Left colon (tissue), 2 donors: Measurements from ENCODE around the gene CPNE4. TPM values are rescaled to one million over a fixed set of nuclear protein-coding genes. Genes with fewer than 3 reads are reported as not detected.

Experiments used
- ATAC-seq: fragments of 200-7000 bp; cut with Tn5 transposase; one replicate; pipeline ENCODE4 v1.9.1; 2020; ENCODE audit warnings: mild to moderate bottlenecking, moderate library complexity
- DNase-seq, 2 donors: peaks; one replicate each; pipeline ENCODE4 v3.0.0-alpha.2; 2020
- intact Hi-C, 2 donors: fragments of 100-400 bp; cut with DNase I in 1 of 2; cut with micrococcal nuclease in 1 of 2; formaldehyde crosslinking; loops; one replicate each; pipeline versions ENCODE4 v1.11.2 to v1.14.0; 2022; cut with DNase I, micrococcal nuclease
- total RNA-seq, 2 donors: library from RNA; stranded (reverse); fragmentation: NEBNext Ultra II Directional; extraction: Animal tissue kit (Norgen Biotek cat#: 25700); gene quantifications; one replicate each; pipeline ENCODE4 v1.2.1, GENCODE V29; 2021
- donor health status: DM: no; HTN: no; CAD: no.
- donor health status: DM: yes; HTN: yes; CAD: no.

Gene CPNE4
- total RNA-seq, 2 donors from 2014 or later, result 0.46 to 0.53 TPM

DNA sequence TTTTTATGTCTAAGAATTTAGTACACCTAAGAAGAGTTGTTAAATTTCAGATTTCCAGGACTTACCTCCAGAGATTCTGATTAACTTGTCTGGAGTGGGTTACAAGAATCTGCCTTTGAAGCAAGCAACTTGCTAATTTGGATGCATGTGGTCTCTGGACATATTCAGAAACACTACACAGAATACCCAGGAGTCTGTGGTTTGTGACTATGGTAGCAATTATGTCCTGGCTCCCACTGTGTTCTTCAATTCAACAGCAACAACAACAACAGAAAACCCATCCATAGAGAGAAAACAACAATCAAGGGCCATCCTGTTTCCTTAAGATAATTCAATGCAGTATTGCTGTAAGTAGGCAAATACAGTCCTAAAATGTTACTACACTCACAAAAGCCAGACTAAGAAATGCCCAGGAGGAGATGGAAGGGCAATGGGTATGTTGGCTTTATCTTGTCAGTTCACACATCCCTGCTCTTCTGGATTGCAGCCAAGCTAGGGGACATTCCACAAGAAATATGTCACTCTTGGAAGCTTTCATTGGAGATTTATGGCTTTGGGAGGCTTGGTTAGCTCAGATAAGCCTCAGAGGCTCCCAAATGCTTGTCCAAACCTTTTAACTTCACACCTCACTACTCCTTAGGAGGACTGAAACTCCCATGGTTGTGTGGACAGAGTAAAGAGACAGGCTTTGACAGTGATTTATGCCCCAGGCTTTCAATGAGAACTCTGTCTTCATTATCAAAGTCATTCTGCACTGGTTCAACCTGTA, 432.6 kb downstream of the CPNE4 start:
- intact Hi-C loops, result no loop called here
- DNase-seq, result no peak
- ATAC-seq, result no peak

- intact Hi-C loops, result no loop called here
- no peak for DNase-seq
- no peak for ATAC-seq
These were observed 437.0 kb downstream of the CPNE4 start for GRCh38 chr3:131597816-131598215.

GRCh38 chr3:131596884-131597283, 437.9 kb downstream of the CPNE4 start:
- DNase-seq (no peak), ATAC-seq (no peak)
- intact Hi-C loops, result no loop called here

GRCh38 chr3:131591394-131592014, 443.3 kb downstream of the CPNE4 start:
- intact Hi-C loops, result no loop called here
- ATAC-seq, result no peak
- DNase-seq, result no peak

DNA sequence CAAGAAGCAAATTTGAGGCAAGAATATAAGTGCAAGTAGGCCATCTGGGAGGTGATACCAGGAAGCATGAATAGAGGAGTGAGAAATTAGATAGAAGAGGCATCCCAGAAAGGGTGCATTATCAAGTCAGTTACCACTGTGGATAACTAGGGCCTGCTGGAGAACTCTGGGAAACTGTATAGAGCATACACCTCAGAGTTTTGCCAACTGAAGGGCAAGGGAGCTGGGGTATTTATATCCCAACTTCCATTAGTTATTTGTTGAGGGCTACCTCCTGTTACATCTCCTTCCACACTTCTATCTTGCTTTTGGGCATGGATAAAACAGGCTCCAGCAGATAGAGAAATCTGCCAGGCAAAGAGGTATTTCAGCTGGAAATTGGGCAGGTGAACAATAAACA, 448.5 kb downstream of the CPNE4 start:
- no peak for DNase-seq
- intact Hi-C loops, result no loop called here
- ATAC-seq, result no peak

DNA sequence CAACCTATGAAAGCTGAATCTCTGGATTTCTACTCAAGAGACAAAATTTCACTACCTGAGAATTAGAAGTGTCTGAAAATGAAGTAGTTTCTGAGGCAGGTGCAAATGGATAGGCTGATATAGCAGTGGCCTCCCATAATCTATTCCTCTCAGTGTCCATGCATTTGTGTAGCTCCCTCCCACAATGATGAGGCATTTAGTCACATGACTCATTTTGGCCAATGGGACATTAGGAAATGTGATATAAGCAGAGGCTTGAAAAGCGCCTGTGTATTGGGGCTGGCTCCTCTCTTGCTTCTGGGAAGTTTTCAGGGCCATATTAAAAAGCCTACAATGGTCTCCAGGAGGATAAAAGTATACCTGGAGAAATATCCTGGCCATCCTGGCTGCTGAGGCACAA, 452.4 kb downstream of the CPNE4 start:
- ATAC-seq (no peak), DNase-seq (no peak)
- intact Hi-C loops, result no loop called here

- intact Hi-C loops, result no loop called here
- no peak for DNase-seq
- ATAC-seq, result no peak
These were observed 466.4 kb downstream of the CPNE4 start for GRCh38 chr3:131568460-131568859.

DNA sequence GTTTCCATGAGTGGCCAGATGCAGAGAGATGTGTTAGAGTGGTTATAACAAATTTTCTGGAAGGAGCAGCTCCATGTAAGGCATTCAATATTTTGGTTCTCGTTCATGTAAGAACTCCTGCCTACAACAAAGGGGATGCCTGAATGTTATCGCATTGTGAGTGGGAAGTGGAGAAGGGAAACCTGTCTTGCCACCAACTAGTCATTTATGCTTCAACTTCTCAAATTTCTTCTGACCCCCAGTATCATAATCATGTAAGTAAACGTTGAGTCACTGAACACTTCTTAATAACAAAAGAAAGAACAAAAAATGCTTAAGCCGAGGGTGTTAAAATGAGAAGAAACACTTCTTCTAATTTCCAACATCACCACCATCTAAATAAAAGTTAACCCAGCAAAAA, 470.0 kb downstream of the CPNE4 start:
- no peak for DNase-seq
- no peak for ATAC-seq
- intact Hi-C loops, result no loop called here

GRCh38 chr3:131561511-131561910, 473.3 kb downstream of the CPNE4 start:
- intact Hi-C loops, result no loop called here
- DNase-seq (no peak), ATAC-seq (no peak)

DNA sequence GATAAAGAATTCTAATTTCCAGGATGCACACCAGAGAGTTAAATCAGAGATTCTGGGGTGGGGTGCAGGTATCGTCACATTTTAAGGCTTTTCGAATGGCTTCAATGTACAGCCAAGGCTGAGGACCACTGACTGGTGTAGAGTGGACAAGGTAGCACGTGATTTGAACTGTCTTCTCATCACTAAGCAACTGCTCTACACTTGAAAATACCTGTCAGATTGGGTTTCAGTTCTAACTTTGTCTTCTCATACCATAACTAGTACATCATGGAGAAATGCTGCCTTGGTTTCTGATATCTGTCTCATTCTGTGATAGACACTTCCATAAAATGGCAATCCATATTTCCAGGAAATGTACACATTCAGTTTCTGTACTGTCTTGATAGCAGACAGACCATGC, 474.0 kb downstream of the CPNE4 start:
- no peak for DNase-seq
- ATAC-seq, result no peak
- intact Hi-C loops, result no loop called here

GRCh38 chr3:131555456-131555855, 479.4 kb downstream of the CPNE4 start:
- intact Hi-C loops, result no loop called here
- DNase-seq (no peak), ATAC-seq (no peak)

- intact Hi-C loops, result no loop called here
- ATAC-seq (no peak), DNase-seq (no peak)
These were observed 481.1 kb downstream of the CPNE4 start for GRCh38 chr3:131553495-131554247.

GRCh38 chr3:131551761-131552160, 483.1 kb downstream of the CPNE4 start:
- DNase-seq (no peak), ATAC-seq (no peak)
- intact Hi-C loops, result no loop called here

DNA sequence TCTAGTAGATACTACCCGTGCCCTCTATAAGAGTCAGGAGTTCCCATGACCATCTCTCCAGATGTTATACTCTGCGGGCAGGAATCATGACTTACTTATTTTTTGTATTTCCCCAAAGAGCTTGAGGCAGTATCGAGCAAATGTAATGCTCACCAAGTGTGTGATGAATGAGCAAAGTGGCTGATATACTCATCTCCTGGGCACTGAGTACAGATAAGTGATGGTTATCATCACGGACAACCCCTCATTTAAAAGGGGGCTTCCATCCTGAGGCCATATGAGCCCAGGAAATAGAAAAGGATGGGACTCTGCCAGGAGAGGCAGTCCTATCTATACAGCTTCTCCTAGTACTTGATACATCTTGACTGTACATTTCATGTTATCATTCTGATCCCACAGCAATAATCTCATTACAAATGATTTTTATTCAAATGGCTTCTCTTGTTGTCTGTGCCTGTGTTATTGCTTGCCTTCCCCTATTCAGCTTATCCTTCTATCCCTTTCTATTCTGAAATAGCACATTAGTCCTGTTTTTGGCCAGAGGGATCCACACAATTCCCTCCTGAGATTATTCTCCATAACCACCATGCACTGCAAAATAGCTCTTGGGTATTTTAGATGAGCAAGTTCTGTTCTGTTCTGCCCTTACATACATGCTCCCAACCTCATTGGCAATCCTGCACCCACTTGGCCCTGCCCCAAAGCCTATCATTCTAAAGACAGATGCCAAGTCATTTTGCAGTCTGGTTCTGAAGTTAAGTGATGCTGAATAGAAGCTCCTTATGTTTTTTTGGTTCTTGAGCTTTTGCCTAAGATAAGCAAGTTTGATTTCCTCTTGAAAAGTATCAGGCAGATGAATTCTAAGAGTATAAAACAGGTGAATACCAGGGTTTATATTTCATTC, 484.0 kb downstream of the CPNE4 start:
- intact Hi-C loops, result no loop called here
- ATAC-seq (no peak), DNase-seq (no peak)

DNA sequence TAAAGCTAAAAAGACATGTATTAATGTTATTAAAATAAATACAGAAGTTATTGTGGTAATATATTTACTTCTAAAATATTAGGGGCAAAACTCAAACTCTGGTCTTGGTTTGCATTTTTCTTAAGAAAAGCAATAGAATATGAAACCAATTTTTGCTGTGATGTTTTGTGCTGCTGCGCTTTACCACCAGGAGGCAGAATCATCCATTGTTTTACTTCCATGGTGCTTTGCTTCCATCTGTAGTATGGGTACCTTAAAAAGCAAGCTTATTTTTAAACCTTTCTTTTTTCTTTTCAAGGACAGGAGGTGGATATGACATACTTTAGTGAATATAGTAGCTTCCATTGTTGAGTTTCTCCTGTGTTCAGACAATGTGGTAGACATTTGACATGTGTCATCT, 485.5 kb downstream of the CPNE4 start:
- DNase-seq (no peak), ATAC-seq (no peak)
- intact Hi-C loops, result no loop called here

DNA sequence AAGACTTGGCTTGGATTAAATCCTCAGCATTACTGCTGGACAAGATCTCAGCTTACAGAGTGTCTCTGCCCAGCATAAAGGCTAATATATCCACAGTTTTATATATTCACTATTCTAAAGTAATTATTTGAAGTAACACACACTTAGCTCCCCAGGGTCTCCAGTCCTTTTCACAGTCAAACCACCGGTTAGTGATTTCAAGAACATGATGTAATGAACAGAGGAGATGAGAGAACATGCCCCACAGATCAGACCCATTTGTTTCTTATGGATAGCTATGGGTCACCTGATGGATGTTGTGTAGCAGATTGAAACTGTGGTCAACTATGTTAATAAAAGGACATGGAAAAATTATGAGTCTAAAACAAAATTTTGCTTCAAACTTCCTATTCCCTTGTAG, 487.2 kb downstream of the CPNE4 start:
- DNase-seq (no peak), ATAC-seq (no peak)
- intact Hi-C loops, result no loop called here

DNA sequence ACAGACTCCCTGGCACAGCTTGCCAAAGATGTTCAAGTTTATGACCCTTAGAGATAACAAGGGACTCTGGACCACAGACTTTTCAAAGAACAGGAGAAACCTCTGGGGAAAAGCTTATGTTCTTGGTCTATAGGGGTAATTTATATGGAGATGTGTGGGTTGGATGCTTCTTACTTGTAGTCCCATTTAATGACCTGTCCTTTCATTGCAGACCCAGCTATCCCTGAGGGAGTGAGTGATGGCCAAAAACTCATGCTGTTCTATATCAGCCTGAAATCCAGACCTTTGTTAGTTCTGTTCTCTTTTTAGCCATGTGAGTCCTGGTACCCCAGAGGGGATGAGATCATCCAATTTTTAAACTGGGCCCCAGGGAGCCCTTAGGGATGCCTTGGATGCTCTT, 488.4 kb downstream of the CPNE4 start:
- DNase-seq (no peak), ATAC-seq (no peak)
- intact Hi-C loops, result no loop called here

DNA sequence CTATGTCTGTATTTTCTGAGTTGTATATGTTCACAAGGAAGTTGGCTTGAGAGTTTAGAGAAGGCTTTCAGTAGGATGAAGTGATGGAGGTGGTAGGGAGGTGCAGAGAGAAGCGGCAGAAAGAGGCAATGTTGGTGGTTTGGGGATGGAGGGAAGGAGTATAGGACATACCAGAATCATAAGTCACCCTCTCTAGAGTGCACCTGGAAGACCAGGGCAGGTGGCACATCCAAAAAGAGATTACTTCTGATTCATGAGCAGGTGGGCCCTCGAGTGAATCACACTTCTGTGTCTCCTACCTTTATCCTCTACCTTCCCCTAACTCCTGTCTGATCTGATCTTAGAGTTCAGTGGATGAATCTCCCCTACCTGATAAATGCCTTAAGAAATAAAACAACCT, 490.3 kb downstream of the CPNE4 start:
- no peak for DNase-seq
- intact Hi-C loops, result no loop called here

DNA sequence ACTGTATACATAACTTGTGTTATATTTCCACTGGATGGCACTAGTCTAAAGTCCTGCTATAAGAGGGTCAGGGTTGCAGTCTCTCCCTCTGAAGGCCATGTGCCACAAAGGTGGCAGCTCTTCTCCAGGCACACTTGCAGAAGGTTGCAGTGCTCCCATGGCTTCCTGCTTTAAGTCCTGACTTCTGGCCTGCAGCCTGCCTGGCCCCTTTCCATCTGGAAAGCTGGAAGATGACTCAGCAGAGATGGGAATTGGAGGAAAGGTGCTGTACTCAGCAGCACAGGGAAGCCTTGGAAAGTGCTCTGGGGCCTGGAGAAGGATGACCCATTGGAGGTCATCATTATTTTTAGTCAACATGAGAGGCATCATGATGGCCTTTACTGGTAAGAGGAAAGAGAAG, 491.1 kb downstream of the CPNE4 start:
- ATAC-seq (no peak), DNase-seq (peak; percentile 5 to 41)
- intact Hi-C loops, result no loop called here

More for the DNA sequence above, 490.3 kb downstream of the CPNE4 start:
- no peak for ATAC-seq
